Upper lobe of left lung (tissue), 4 donors: ENCODE data around the gene NRAS.

Experiments
- CTCF ChIP-seq, 6 experiments: fragments of 450-650 bp in 4 of 6; fragments of 200-600 bp in 2 of 6; sonication (generic) in 2 of 6; IDR thresholded peaks; one replicate each; pipeline ENCODE4 v1.5.1; 2016 to 2019; ENCODE audit warnings: antibody characterized with exemption in 6 of 6
- POLR2A ChIP-seq, 4 donors: fragments of 450-650 bp; IDR thresholded peaks; one replicate each; pipeline ENCODE4 v1.5.1; 2016 to 2017; ENCODE audit warnings: antibody characterized with exemption in 4 of 4, mild to moderate bottlenecking in 2 of 4
- POLR2AphosphoS5 ChIP-seq, 2 donors: sonication (generic); formaldehyde crosslinking; IDR thresholded peaks; one replicate each; pipeline ENCODE4 v1.5.1; 2017; ENCODE audit warnings: antibody characterized with exemption in 2 of 2

DNA sequence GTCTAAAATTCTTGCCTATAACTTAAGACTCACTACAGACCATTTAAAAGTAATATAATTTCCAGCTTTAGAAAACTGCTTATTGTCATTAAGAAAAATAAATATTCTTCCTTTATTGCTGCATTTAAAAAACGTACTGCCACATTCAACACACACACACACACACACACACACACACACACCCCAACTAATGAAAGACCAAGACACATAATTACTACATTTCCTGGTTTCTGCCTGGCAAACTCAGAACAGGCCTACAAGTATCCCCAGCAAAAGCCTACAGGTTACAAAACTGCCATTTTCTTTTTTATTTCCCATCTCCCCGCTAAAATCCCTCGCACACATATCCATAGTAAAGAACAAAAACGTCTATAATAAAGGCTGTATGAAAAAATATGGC lies 48.2 kb downstream of the NRAS start:
- TF ChIP-seq CTCF (IDR thresholded peaks at IDR 0.05) (no peak), POLR2A (IDR thresholded peaks at IDR 0.05) (no peak), POLR2AphosphoS5 (IDR thresholded peaks at IDR 0.05) (no peak)
